Neural progenitor cell (in vitro differentiated cells): ENCODE measurements around the gene CCDC33. TPM values are rescaled to one million over a fixed set of nuclear protein-coding genes. Genes with fewer than 3 reads are reported as not detected.

Experiments used
- DNase-seq: peaks from one replicate; pipeline ENCODE4 v3.0.0-alpha.2; 2016; ENCODE audit warnings: low spot score
- H2AFZ ChIP-seq: fragments of 200-600 bp; sonication (generic); replicated peaks from 2 replicates; pipeline ENCODE4 v1.6.1; 2016; ENCODE audit warnings: antibody characterized with exemption
- H3F3A ChIP-seq: fragments of 200-600 bp; sonication (generic); 2 replicates; pipeline ENCODE4 v1.6.1; 2016; ENCODE audit warnings: antibody characterized with exemption, low read depth
- H3K27ac ChIP-seq: fragments of 200-600 bp; sonication (generic); 2 replicates; pipeline ENCODE4 v1.5.1; 2016; ENCODE audit warnings: mild to moderate bottlenecking
- H3K27me3 ChIP-seq: fragments of 200-600 bp; sonication (generic); 2 replicates; pipeline ENCODE4 v1.6.1; 2016; ENCODE audit warnings: mild to moderate bottlenecking, moderate library complexity
- H3K36me3 ChIP-seq: fragments of 200-600 bp; sonication (generic); 2 replicates; pipeline ENCODE4 v1.5.1; 2016
- H3K4me1 ChIP-seq: fragments of 200-600 bp; sonication (generic); 2 replicates; pipeline ENCODE4 v1.6.1; 2016; ENCODE audit warnings: mixed run types
- H3K4me2 ChIP-seq: fragments of 200-600 bp; sonication (generic); 2 replicates; pipeline ENCODE4 v1.6.1; 2016
- H3K4me3 ChIP-seq: fragments of 200-600 bp; sonication (generic); 2 replicates; pipeline ENCODE4 v1.5.1; 2016
- H3K79me2 ChIP-seq: fragments of 200-600 bp; sonication (generic); 2 replicates; pipeline ENCODE4 v1.6.1; 2016; ENCODE audit warnings: low read depth
- H3K9ac ChIP-seq: fragments of 200-600 bp; sonication (generic); 2 replicates; pipeline ENCODE4 v1.6.1; 2016
- H3K9me3 ChIP-seq: fragments of 200-600 bp; sonication (generic); 2 replicates; pipeline ENCODE4 v1.5.1; 2016; ENCODE audit warnings: low read depth
- H4K20me1 ChIP-seq: fragments of 200-600 bp; sonication (generic); 2 replicates; pipeline ENCODE4 v1.6.1; 2016; ENCODE audit warnings: low read depth
- H3K27ac Mint-ChIP-seq: 3 replicates; pipeline ENCODE4 v1.8.0; 2021; ENCODE audit warnings: mixed read lengths
- H3K27me3 Mint-ChIP-seq: 2 replicates; pipeline ENCODE4 v1.8.0; 2022; ENCODE audit warnings: low read depth, mild to moderate bottlenecking, inconsistent platforms, moderate library complexity, mixed read lengths; ENCODE audit not compliant: insufficient read depth
- H3K36me3 Mint-ChIP-seq: 3 replicates; pipeline ENCODE4 v1.8.0; 2021; ENCODE audit warnings: mixed read lengths
- H3K4me1 Mint-ChIP-seq: 3 replicates; pipeline ENCODE4 v1.8.0; 2021; ENCODE audit warnings: mixed read lengths
- H3K4me3 Mint-ChIP-seq: 3 replicates; pipeline ENCODE4 v1.8.0; 2021; ENCODE audit warnings: mild to moderate bottlenecking, moderate library complexity, mixed read lengths
- H3K9me3 Mint-ChIP-seq: 3 replicates; pipeline ENCODE4 v1.8.0; 2020; ENCODE audit warnings: mixed read lengths
- CTCF ChIP-seq: fragments of 200-600 bp; sonication (generic); IDR thresholded peaks from 2 replicates; pipeline ENCODE4 v1.5.1; 2017; ENCODE audit warnings: antibody characterized with exemption, mild to moderate bottlenecking
- EZH2 ChIP-seq: fragments of 200-600 bp; sonication (generic); IDR thresholded peaks from 2 replicates; pipeline ENCODE4 v1.6.1; 2017; ENCODE audit warnings: antibody characterized with exemption, mild to moderate bottlenecking, moderate library complexity
- EZH2phosphoT487 ChIP-seq: fragments of 200-600 bp; sonication (generic); IDR thresholded peaks from 2 replicates; pipeline ENCODE4 v1.6.1; 2017; ENCODE audit warnings: antibody characterized with exemption
- total RNA-seq: library from RNA; depleted of rRNA; stranded (reverse); fragments of >200 nt; gene quantifications from 2 replicates; pipeline ENCODE4 v1.2.3, GENCODE V29; 2015; ENCODE audit warnings: low replicate concordance

Gene CCDC33
- total RNA-seq, 1 donor from 2014 or later = not detected

- Histone ChIP-seq H3K27me3 (no peaks in the 10 kb centered on the region), H3K4me1 (no peaks in the 10 kb centered on the region), H3F3A (no peaks in the 10 kb centered on the region), H3K4me2 (no peak overlapping the region), H3K9ac (no peak overlapping the region), H3K36me3 (no peaks in the 10 kb centered on the region), H3K4me3 (no peak overlapping the region), H3K9me3 (no peaks in the 10 kb centered on the region), H2AFZ (no peak overlapping the region), H3K79me2 (no peaks in the 10 kb centered on the region), H4K20me1 (no peaks in the 10 kb centered on the region), H3K27ac (no peak overlapping the region)
- Mint-ChIP-seq H3K27me3 (peaks cover 10% of the 10 kb centered on the region), H3K4me3 (no peak overlapping the region), H3K27ac (no peak overlapping the region), H3K4me1 (peaks cover 18% of the 10 kb centered on the region), H3K9me3 (peaks cover 7% of the 10 kb centered on the region), H3K36me3 (peaks cover 3% of the 10 kb centered on the region)
- no peak for DNase-seq
- TF ChIP-seq EZH2phosphoT487 (no peak), CTCF (no peak), EZH2 (no peak)
These were observed 96.5 kb downstream of the CCDC33 start for GRCh38 chr15:74332611-74333010.

- no peaks in the 10 kb centered on the region for H4K20me1 ChIP-seq
- no peak for TF ChIP-seq EZH2phosphoT487
- no peak for TF ChIP-seq EZH2
- TF ChIP-seq CTCF = no peak
These were observed 97.0 kb downstream of the CCDC33 start for GRCh38 chr15:74333093-74333492.

GRCh38 chr15:74333662-74334061 is 97.5 kb downstream of the CCDC33 start:
- TF ChIP-seq EZH2phosphoT487 (no peak), CTCF (no peak), EZH2 (no peak)
- H3K27ac Mint-ChIP-seq = no peak overlapping the region
- Histone ChIP-seq H3K9me3 (no peaks in the 10 kb centered on the region), H3F3A (no peaks in the 10 kb centered on the region), H3K4me3 (no peak overlapping the region), H3K79me2 (no peaks in the 10 kb centered on the region), H3K27me3 (no peaks in the 10 kb centered on the region), H3K4me2 (no peak overlapping the region), H3K36me3 (no peaks in the 10 kb centered on the region), H4K20me1 (no peaks in the 10 kb centered on the region), H3K4me1 (no peaks in the 10 kb centered on the region), H3K27ac (no peak overlapping the region), H2AFZ (no peak overlapping the region), H3K9ac (no peak overlapping the region)
- peaks cover 7% of the 10 kb centered on the region for H3K9me3 Mint-ChIP-seq
- H3K27me3 Mint-ChIP-seq = peaks cover 10% of the 10 kb centered on the region
- DNase-seq = no peak
- H3K36me3 Mint-ChIP-seq = peaks cover 3% of the 10 kb centered on the region
- peaks cover 7% of the 10 kb centered on the region for H3K4me1 Mint-ChIP-seq
- H3K4me3 Mint-ChIP-seq = no peak overlapping the region

More at GRCh38 chr15:74333093-74333492, 97.0 kb downstream of the CCDC33 start:
- Histone ChIP-seq H3K79me2 (no peaks in the 10 kb centered on the region), H3K27ac (no peak overlapping the region), H3K4me2 (no peak overlapping the region), H2AFZ (no peak overlapping the region), H3K9me3 (no peaks in the 10 kb centered on the region), H3K4me3 (no peak overlapping the region), H3K36me3 (no peaks in the 10 kb centered on the region), H3K9ac (no peak overlapping the region), H3F3A (no peaks in the 10 kb centered on the region), H3K4me1 (no peaks in the 10 kb centered on the region), H3K27me3 (no peaks in the 10 kb centered on the region)
- Mint-ChIP-seq H3K36me3 (peaks cover 3% of the 10 kb centered on the region), H3K27ac (no peak overlapping the region), H3K4me1 (peaks cover 13% of the 10 kb centered on the region), H3K27me3 (peaks cover 10% of the 10 kb centered on the region), H3K4me3 (no peak overlapping the region), H3K9me3 (peaks cover 7% of the 10 kb centered on the region)
- DNase-seq = no peak

GRCh38 chr15:74334127-74334526 is 98.0 kb downstream of the CCDC33 start:
- Histone ChIP-seq H3F3A (no peaks in the 10 kb centered on the region), H3K36me3 (no peaks in the 10 kb centered on the region), H3K27ac (no peak overlapping the region), H3K9ac (no peak overlapping the region), H3K9me3 (no peaks in the 10 kb centered on the region), H3K27me3 (no peaks in the 10 kb centered on the region), H3K4me3 (no peak overlapping the region), H2AFZ (no peak overlapping the region), H3K4me2 (no peak overlapping the region), H3K4me1 (no peaks in the 10 kb centered on the region), H3K79me2 (no peaks in the 10 kb centered on the region), H4K20me1 (no peaks in the 10 kb centered on the region)
- Mint-ChIP-seq H3K36me3 (peaks cover 3% of the 10 kb centered on the region), H3K4me1 (peaks cover 2% of the 10 kb centered on the region), H3K27me3 (peaks cover 10% of the 10 kb centered on the region), H3K9me3 (peaks cover 7% of the 10 kb centered on the region), H3K4me3 (no peak overlapping the region), H3K27ac (no peak overlapping the region)
- TF ChIP-seq EZH2 (no peak), CTCF (no peak), EZH2phosphoT487 (no peak)
- DNase-seq = no peak
